Keratinocyte (primary cell): ENCODE results near the gene FCRL2.

ENCODE experiments used
- EZH2 ChIP-seq: IDR thresholded peaks from one replicate; pipeline ENCODE4 v1.6.1; 2012; ENCODE audit warnings: inconsistent platforms, mild to moderate bottlenecking, low read length, moderate library complexity
- TF ChIP-seq, protein P1 (sequence below), 3 experiments: IDR thresholded peaks in 1 of 3; conservative IDR thresholded peaks in 1 of 3; optimal IDR thresholded peaks in 1 of 3; 2 replicates in 2 of 3; 3 replicates in 1 of 3; pipeline versions ENCODE3 to v1.5.1; 2011; ENCODE audit warnings: low read length in 3 of 3, mild to moderate bottlenecking in 3 of 3, moderate library complexity in 2 of 3, control low read depth in 1 of 3, inconsistent platforms in 1 of 3; ENCODE audit not compliant: insufficient read depth in 2 of 3; ENCODE audit errors: extremely low read depth in 1 of 3

DNA sequence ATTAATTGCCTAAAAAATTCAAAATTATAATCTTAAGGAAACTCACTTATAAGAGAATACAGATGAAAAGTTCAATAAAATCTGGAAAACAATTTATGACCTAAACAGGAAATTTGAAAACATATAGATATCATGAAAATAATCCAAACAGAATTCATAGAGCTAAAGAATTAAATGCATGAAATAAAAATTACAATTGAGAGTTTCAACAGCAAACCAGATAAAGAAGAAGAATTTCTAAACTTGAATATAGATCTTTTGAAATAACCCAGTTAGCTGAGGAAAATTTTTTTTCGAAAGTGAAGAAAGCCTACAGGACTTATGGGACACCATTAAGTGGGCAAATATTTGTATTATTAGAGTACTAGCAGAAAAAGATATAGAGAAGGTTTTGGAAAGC is 36.3 kb upstream of the FCRL2 start:
- TF ChIP-seq, protein P1, sequence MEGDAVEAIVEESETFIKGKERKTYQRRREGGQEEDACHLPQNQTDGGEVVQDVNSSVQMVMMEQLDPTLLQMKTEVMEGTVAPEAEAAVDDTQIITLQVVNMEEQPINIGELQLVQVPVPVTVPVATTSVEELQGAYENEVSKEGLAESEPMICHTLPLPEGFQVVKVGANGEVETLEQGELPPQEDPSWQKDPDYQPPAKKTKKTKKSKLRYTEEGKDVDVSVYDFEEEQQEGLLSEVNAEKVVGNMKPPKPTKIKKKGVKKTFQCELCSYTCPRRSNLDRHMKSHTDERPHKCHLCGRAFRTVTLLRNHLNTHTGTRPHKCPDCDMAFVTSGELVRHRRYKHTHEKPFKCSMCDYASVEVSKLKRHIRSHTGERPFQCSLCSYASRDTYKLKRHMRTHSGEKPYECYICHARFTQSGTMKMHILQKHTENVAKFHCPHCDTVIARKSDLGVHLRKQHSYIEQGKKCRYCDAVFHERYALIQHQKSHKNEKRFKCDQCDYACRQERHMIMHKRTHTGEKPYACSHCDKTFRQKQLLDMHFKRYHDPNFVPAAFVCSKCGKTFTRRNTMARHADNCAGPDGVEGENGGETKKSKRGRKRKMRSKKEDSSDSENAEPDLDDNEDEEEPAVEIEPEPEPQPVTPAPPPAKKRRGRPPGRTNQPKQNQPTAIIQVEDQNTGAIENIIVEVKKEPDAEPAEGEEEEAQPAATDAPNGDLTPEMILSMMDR (optimal IDR thresholded peaks at IDR 0.05 in 1 of 3, IDR thresholded peaks at IDR 0.05 in 1 of 3, conservative IDR thresholded peaks at IDR 0.05 in 1 of 3; ENCODE audit: extremely low read depth in 1 of 3, insufficient read depth in 2 of 3, low read length in 3 of 3): no peak
- TF ChIP-seq EZH2: no peak
